ENCODE results near the gene RPAP2. TPM values are rescaled to one million over a fixed set of nuclear protein-coding genes. Genes with fewer than 3 reads are reported as not detected.
A peak's percentile ranks its signal among the peaks of the same experiment; 100 is the strongest.
"Not testable (repeated sequence)": the region's sequence is repeated elsewhere in the genome, so short reads cannot be mapped to it uniquely, and the experiment has no call there.

Gene RPAP2
- total RNA-seq, result 14.0 and 22.8 TPM in 2 replicates

GRCh38 chr1:92298573-92299476, at the start of gene RPAP2, which contains the start of gene GLMN:
Gene RPAP2 (plus strand): TSS chr1:92299059. CDS start chr1:92299074, 15 bp downstream.
Gene GLMN (minus strand): TSS chr1:92298987. CDS start chr1:92297999, 988 bp downstream.
- peak; percentile 91 for DNase-seq

GRCh38 chr1:92254714-92255113, 44.1 kb upstream of the RPAP2 start:
- not testable (repeated sequence) for DNase-seq

- no peak for DNase-seq
These were observed 39.5 kb upstream of the RPAP2 start for GRCh38 chr1:92259350-92259749.

- DNase-seq, result peak; percentile 10
These were observed 36.3 kb upstream of the RPAP2 start for GRCh38 chr1:92262516-92262915.

GRCh38 chr1:92273039-92273438, 25.8 kb upstream of the RPAP2 start:
- no peak for DNase-seq

GRCh38 chr1:92274939-92275338, 23.9 kb upstream of the RPAP2 start:
- DNase-seq, result peak; percentile 26

- no peak for DNase-seq
These were observed 22.8 kb upstream of the RPAP2 start for GRCh38 chr1:92276082-92276481.

- peak; percentile 55 for DNase-seq
These were observed 21.6 kb upstream of the RPAP2 start for GRCh38 chr1:92277105-92277723.

- not testable (repeated sequence) for DNase-seq
These were observed 19.1 kb upstream of the RPAP2 start for GRCh38 chr1:92279781-92280180.

GRCh38 chr1:92281411-92281810, 17.4 kb upstream of the RPAP2 start:
- DNase-seq, result not testable (repeated sequence)

- DNase-seq, result peak; percentile 79
These were observed 7.4 kb upstream of the RPAP2 start for GRCh38 chr1:92291372-92291999.

GRCh38 chr1:92298213-92298572, 666 bp upstream of the RPAP2 start:
- DNase-seq, result peak; percentile 15

- DNase-seq, result peak; percentile 15
These were observed 755 bp downstream of the RPAP2 start for GRCh38 chr1:92299477-92300150.

- DNase-seq, result no peak
These were observed 2.2 kb downstream of the RPAP2 start for GRCh38 chr1:92301021-92301420.

GRCh38 chr1:92306020-92306419, 7.2 kb downstream of the RPAP2 start:
- no peak for DNase-seq

- DNase-seq, result no peak
These were observed 9.1 kb downstream of the RPAP2 start for GRCh38 chr1:92307980-92308379.

GRCh38 chr1:92310185-92310597, 11.3 kb downstream of the RPAP2 start:
- DNase-seq, result peak; percentile 55

- no peak for DNase-seq
These were observed 15.2 kb downstream of the RPAP2 start for GRCh38 chr1:92314024-92314423.

GRCh38 chr1:92315766-92316599, 17.1 kb downstream of the RPAP2 start:
- DNase-seq, result no peak

- peak; percentile 92 for DNase-seq
These were observed 19.1 kb downstream of the RPAP2 start for GRCh38 chr1:92317836-92318493.

Data from dermis blood vessel endothelial cell (primary cell).